Activated CD8-positive, alpha-beta memory T cell treated with anti-CD3 and anti-CD28 coated beads for 36 hours (primary cell): ENCODE data around the gene SFRP5. TPM values are rescaled to one million over a fixed set of nuclear protein-coding genes. Genes with fewer than 3 reads are reported as not detected.

Source experiments
- CTCF ChIA-PET: fragments of 350-600 bp; sonication (Branson Sonifier 250); formaldehyde crosslinking; loops from one replicate; lab custom pipeline; 2021; ENCODE audit warnings: antibody characterized with exemption; lab: Charles Lee
- POLR2A ChIA-PET: fragments of 350-600 bp; sonication (Branson Sonifier 250); formaldehyde crosslinking; loops from one replicate; lab custom pipeline; 2021; ENCODE audit warnings: antibody characterized with exemption; lab: Charles Lee
- total RNA-seq, 2 experiments: library from RNA; stranded (reverse); gene quantifications; one replicate each; pipeline ENCODE4 v1.2.3, GENCODE V29; 2021

The SFRP5 gene
- total RNA-seq, 2 experiments from 2014 or later: 0.11 TPM; not detected in 1

- POLR2A ChIA-PET: interaction anchor here (0.7 kb wide), 1 partner anchor 12 kb away, joined by 3 read pairs; no protein-coding TSS in a partner anchor
- CTCF ChIA-PET: interaction anchor here (1.4 kb wide), 1 partner anchor 11 kb away, joined by 3 read pairs; the partner anchor contains the start of gene ZFYVE27
These were observed 23.7 kb downstream of the SFRP5 start for GRCh38 chr10:97748116-97748515.

GRCh38 chr10:97747573-97747972, 24.2 kb downstream of the SFRP5 start:
- ChIA-PET CTCF (interaction anchor here (0.6 to 1.4 kb wide), 2 partner anchors 11 to 926 kb away, joined by 3 read pairs; partner anchors contain the start of gene ZFYVE27), POLR2A (no interaction called here)

DNA sequence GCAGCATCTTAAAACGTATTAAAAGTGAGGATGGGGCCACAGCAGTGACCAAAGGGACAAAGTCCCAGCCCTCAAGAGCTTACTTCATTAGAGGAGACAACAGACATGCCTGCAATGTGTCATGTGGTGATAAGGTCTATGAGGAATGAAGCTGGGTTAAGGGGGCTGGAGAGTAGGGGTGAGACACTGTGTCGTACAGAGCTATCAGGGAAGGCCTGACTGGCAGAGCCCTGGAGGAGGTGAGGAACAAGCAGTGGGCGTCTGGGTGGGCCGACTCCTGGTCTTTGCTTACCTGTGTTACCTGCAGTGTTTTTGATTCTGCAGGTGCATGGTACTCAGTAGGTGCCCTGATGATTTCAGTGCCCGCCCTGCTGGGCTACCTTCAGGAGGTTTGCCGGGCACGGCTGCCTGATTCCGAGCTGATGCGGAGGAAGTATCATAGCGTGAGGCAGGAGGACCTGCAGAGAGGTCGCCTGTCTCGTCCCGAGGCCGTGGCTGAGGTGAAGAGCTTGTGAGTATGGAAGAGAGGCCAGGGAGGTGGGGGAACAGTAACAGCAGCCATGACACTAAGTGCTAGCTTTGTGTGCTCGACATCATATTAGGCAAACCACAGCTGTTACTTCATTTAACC, 27.3 kb downstream of the SFRP5 start:
- POLR2A ChIA-PET: no interaction called here
- CTCF ChIA-PET: interaction anchor here (0.9 to 2.2 kb wide), 6 partner anchors 12 to 125 kb away, joined by 3 to 5 read pairs (median 3); no protein-coding TSS in a partner anchor

DNA sequence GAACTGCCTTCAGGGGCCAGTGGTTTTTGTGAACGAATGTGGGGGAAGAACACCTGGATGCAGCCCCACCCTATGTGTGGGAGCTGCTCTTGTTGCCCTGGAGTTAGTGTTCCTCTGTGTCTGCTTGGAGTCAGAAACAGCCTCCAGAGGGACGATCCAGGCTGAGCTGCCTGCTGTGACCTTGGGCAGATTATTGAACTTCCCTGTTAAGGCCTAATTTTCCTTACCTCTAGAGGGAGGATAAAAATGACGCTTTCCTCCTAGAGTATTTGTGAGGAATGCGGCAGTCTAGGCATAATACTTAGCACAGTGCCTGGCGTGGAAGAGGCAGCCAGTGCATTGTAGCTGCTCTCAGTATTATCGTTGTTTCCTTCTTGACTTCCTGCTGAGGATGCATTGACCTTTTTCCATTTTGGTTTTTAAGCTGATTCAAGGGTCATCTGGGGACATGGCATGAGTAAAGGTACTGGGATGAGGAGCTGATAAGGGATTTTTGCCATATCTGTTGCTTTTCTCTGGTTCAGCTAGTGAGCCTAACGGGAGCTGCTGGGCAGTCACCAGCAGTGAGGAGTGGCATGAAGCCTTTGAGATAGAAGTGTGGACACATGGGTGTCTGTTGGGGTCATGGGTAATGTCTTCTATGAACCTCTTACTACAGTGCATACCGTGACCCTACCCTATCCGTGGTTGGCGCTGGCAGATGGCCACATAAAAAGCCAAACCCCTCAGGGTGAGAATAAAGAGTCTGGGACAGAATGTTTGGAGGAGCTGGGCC, 28.4 kb downstream of the SFRP5 start:
- CTCF ChIA-PET: interaction anchor here (0.9 to 2.2 kb wide), 3 partner anchors 34 to 126 kb away, joined by 3 to 5 read pairs (median 3); no protein-coding TSS in a partner anchor
- POLR2A ChIA-PET: no interaction called here

DNA sequence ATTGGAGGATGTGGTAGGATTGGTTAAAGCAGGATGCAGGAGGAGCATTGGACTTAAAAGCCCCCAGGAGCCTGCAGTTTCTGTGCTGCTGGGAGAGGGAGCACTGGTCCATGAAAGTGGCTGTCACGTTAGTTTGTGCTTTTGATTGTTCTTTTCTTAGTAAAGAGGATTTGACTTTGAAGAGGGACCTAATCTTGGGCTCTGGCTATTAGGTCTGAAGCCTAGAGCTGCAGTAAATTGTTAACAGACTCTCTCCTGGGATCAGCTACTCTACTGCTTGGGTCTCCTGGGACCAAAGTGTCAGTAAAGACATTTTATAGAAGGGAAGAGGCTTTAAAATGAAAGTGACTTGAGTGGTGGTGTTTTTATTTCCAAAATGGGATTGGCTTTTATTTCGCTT, 31.2 kb downstream of the SFRP5 start:
- CTCF ChIA-PET: interaction anchor here (1.0 kb wide), 1 partner anchor 39 kb away, joined by 4 read pairs; no protein-coding TSS in a partner anchor
- POLR2A ChIA-PET: no interaction called here

- POLR2A ChIA-PET: no interaction called here
These were observed 33.2 kb downstream of the SFRP5 start for GRCh38 chr10:97738616-97739015.

GRCh38 chr10:97737770-97738265, 34.0 kb downstream of the SFRP5 start:
- CTCF ChIA-PET: no interaction called here
- POLR2A ChIA-PET: no interaction called here

More at GRCh38 chr10:97738616-97739015, 33.2 kb downstream of the SFRP5 start:
- CTCF ChIA-PET: interaction anchor here (0.6 kb wide), 1 partner anchor 491 kb away, joined by 3 read pairs; no protein-coding TSS in a partner anchor

DNA sequence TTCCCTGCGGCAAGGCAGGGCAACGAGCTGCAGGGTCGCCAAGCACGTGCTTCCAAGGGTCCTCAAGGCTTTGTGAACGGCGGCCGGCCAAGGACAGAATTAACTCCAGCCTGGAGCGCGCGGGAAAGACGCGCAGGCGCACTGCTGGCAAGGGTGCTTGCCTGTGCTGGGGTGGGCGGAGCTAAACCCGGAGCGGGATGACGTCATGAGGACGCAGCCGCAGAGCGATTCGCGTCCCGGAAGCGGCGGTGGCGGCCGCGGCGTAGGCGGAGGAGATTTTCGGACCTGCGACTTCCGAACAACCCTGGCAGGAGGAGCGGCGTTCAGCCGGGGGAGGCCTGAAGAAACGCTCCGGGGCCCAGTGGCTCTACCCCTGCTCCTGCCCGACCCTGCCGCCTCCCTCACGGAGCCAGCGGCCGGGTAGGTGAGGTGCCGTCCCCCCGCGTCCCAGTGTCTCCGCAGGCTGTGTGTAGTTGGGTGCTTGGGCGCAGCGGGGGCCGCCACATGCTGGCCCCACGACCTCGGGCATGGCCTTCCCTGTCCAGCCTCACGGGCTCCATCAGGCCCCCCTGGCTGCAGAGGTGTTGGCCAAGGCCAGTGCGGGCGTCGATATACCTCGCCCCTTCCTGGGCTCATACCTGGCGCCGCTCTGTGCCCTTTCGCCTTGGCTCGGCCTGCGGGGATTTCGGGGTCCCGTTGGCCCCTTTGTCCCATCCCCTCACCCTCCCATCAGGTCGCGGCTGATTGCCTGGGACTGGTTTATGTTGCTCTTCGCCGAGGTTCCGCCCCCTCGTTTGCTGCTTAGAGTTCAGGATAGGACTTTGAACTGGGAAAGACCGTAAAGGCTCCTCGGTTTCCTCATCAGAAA, 34.7 kb downstream of the SFRP5 start, which contains the start of gene ZFYVE27:
ZFYVE27 (plus strand) TSS at position 227 of the 868 bp plus-strand sequence. CDS start 1,350 bp downstream, outside the sequence.
- ChIA-PET CTCF (interaction anchor here (0.9 to 9.5 kb wide), 7 partner anchors 9 to 179 kb away, joined by 3 to 98 read pairs (median 3); partner anchors contain the start of genes AVPI1 and MARVELD1), POLR2A (interaction anchor here (1.0 to 1.5 kb wide), 3 partner anchors 11 to 50 kb away, joined by 3 to 8 read pairs (median 7); partner anchors contain the start of gene AVPI1)

DNA sequence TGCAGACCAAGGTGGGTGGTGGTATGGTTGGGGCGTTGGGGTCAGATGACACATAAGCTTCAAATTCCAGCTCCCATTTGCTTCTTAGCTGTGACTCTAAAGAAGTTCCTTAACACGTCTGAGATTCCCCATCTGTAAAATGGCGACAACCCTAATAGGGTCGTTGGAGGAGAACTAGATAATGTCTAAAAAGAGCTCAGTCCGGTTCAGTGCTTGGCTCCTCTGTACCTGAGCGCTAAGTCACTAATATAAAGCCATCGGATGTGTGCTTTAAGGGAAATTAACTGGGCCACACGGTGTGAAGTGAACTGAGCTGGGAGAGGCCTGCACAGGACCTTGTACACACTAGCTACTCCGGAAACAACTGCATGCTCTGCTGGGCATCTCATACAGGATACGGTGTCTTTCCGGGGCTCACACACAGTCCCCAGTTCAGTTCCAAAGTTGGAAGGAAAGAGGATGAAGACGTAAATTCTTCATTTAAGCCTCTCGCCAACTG, 35.3 kb downstream of the SFRP5 start:
- POLR2A ChIA-PET: interaction anchor here (0.5 to 1.5 kb wide), 4 partner anchors 12 to 308 kb away, joined by 3 to 8 read pairs (median 5); partner anchors contain the start of gene AVPI1
- CTCF ChIA-PET: interaction anchor here (0.9 to 9.5 kb wide), 7 partner anchors 9 to 179 kb away, joined by 3 to 98 read pairs (median 3); partner anchors contain the start of genes AVPI1 and MARVELD1

DNA sequence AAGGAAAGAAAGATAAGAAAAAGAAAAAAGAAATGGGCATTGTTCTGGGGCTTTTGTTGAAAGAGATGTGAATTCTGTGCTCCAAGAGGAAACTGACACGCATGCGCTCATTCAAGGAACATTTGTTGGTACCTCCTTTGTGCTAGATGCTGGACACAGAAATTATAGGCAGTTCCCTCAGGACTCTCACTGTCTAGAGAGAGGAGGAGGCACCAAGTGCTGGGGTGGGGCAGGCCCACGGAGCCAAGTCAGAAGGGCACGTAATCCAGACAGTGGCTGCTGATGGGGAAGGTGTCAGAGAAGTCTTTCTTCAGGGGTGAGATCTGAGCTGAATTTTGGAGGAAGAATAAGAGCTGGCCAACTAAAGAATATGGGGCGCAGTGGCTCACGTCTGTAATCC, 37.8 kb downstream of the SFRP5 start:
- ChIA-PET CTCF (interaction anchor here (2.5 to 9.5 kb wide), 3 partner anchors 23 to 47 kb away, joined by 7 to 98 read pairs (median 29); partner anchors contain the start of genes AVPI1 and MARVELD1), POLR2A (interaction anchor here (1.1 kb wide), 1 partner anchor 25 kb away, joined by 4 read pairs; no protein-coding TSS in a partner anchor)

DNA sequence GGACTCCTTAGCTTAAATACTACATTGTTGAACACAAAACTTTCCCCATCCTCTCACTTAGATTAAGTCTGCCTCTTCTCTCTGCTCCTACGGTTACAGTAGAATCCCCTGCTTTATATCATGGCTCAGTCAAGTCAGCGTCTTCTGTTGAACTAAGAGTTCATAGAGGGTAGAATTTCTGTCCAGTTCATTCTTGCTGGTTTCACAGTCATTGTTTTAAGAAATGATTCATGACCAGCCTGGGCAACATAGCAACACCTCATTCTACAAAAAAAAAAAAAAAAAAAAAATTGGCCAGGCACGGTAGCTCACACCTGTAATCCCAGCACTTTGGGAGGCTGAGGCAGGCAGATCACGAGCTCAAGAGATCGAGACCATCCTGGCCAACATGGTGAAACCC, 38.5 kb downstream of the SFRP5 start:
- CTCF ChIA-PET: interaction anchor here (0.5 to 9.5 kb wide), 7 partner anchors 12 to 50 kb away, joined by 3 to 98 read pairs (median 7); partner anchors contain the start of genes AVPI1 and MARVELD1
- POLR2A ChIA-PET: no interaction called here

DNA sequence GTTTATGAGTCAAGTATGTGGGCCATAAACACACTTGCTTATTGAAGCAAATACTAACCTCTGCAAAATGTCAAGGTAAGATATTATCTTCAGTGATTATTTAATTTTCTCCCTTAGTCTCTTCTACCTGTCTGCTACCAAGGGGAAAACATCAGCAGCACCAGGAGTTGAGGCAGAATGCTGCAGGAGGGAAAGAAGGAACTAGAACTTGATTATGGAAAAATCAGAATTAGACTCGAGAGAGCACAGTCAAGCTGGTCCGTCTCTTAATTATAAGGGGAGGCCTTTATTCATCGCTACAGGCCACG, 39.8 kb downstream of the SFRP5 start:
- CTCF ChIA-PET: interaction anchor here (1.1 to 9.5 kb wide), 9 partner anchors 13 to 57 kb away, joined by 3 to 98 read pairs (median 7); partner anchors contain the start of genes AVPI1 and MARVELD1

GRCh38 chr10:97731346-97732051, 40.3 kb downstream of the SFRP5 start:
- ChIA-PET CTCF (interaction anchor here (0.7 to 9.5 kb wide), 11 partner anchors 20 to 330 kb away, joined by 3 to 98 read pairs (median 4); partner anchors contain the start of genes MARVELD1 and RRP12), POLR2A (no interaction called here)

More for the DNA sequence above, 39.8 kb downstream of the SFRP5 start:
- POLR2A ChIA-PET: no interaction called here

DNA sequence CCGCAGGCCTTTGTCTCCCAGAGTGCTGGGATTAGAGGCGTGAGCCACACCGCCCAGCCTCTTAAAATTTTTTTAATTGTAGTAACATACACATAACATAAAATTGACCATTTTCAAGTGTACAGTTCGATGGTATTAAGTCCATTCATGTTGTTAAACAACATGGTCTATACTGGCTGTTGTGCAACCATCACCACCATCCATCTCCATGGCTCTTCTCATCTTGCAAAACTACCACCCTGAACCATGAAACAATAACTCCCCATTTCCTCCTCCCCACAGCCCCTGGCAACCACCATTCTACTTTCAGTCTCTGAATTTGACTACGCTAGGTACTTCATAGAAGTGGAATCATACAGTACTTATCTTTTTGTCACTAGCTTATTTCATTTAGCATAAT, 42.8 kb downstream of the SFRP5 start:
- POLR2A ChIA-PET: no interaction called here
- CTCF ChIA-PET: interaction anchor here (1.2 to 9.5 kb wide), 3 partner anchors 16 to 27 kb away, joined by 3 to 98 read pairs (median 29); partner anchors contain the start of gene MARVELD1

DNA sequence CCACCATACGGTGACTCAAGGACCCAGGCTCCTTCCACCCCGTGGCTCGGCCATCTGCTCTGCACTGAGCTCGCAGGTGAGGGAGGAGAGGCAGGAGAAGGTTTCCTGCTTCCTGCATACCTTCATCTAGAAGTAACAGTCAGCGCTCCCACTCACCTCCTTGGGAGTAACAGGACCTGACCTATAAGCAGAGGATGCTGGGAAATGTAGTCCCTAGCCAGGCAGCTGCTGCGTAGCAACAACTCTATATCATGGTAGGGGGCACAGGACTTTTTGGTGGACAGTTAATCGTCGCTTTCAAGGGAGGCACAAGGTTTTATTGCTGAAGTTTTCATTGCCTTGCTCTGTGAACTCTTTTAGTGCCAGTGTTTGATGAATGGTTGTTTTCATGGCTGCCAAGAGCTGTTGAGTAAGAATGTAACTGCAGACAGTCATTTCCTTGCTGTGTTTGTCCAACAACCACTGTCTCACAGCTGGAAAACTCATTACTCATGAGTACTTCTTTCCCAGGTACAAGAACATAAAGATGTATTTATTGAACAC, 45.1 kb downstream of the SFRP5 start:
- POLR2A ChIA-PET: interaction anchor here (0.6 kb wide), 1 partner anchor 33 kb away, joined by 3 read pairs; no protein-coding TSS in a partner anchor

GRCh38 chr10:97724341-97724941, 47.4 kb downstream of the SFRP5 start:
- ChIA-PET POLR2A (interaction anchor here (0.6 kb wide), 1 partner anchor 107 kb away, joined by 4 read pairs; no protein-coding TSS in a partner anchor), CTCF (interaction anchor here (1.0 to 2.0 kb wide), 6 partner anchors 10 to 27 kb away, joined by 3 to 7 read pairs (median 4); no protein-coding TSS in a partner anchor)

More for the DNA sequence above, 45.1 kb downstream of the SFRP5 start:
- CTCF ChIA-PET: interaction anchor here (0.8 to 2.0 kb wide), 4 partner anchors 9 to 25 kb away, joined by 3 to 7 read pairs (median 5); no protein-coding TSS in a partner anchor
